ENCODE results near the gene NEK7. TPM values are rescaled to one million over a fixed set of nuclear protein-coding genes. Genes with fewer than 3 reads are reported as not detected.
"Not testable (repeated sequence)": the region's sequence is repeated elsewhere in the genome, so short reads cannot be mapped to it uniquely, and the experiment has no call there.

NEK7 gene
- total and polyA plus RNA-seq, 2 donors (not counting 1 experiment from before 2014, with no cell fraction given): 8.1 to 75.4 TPM

- DNase-seq; H3K27me3 ChIP-seq (replicated peaks in 1 of 4; ENCODE audit: control extremely low read depth in 1 of 4, control insufficient read depth in 3 of 4, insufficient read depth in 4 of 4, low read length in 3 of 4); H3K36me3 ChIP-seq (replicated peaks in 1 of 2; ENCODE audit: control extremely low read depth in 1 of 2, control insufficient read depth in 1 of 2, extremely low read depth in 1 of 2, insufficient read depth in 2 of 2, low read length in 1 of 2); intact Hi-C loops (cut with micrococcal nuclease); H3K27me3 Mint-ChIP-seq; CTCF ChIA-PET; H3K4me1 Mint-ChIP-seq; POLR2A ChIA-PET; H3K27ac ChIP-seq (ENCODE audit: low read length in 2 of 2); H3K4me1 ChIP-seq (ENCODE audit: control insufficient read depth in 2 of 2, insufficient read depth in 2 of 2, low read length in 2 of 2); H3K9me3 Mint-ChIP-seq (ENCODE audit: insufficient read depth); H3K27ac Mint-ChIP-seq; H3K9me3 ChIP-seq (ENCODE audit: control extremely low read depth in 1 of 3, control insufficient read depth in 2 of 3, insufficient read depth in 1 of 3, low read length in 2 of 3); ATAC-seq (ENCODE audit: low read depth); H3K9ac ChIP-seq (ENCODE audit: low read length); H2AFZ ChIP-seq (ENCODE audit: insufficient read depth, low read depth, low read length, poor library complexity, severe bottlenecking); H3K4me3 Mint-ChIP-seq; H3K4me3 ChIP-seq (ENCODE audit: control extremely low read depth in 1 of 5, extremely low read depth in 1 of 5, insufficient read depth in 1 of 5, low read depth in 2 of 5, low read length in 4 of 5); H3K4me2 ChIP-seq (replicated peaks; ENCODE audit: low read depth, low read length, poor library complexity, severe bottlenecking): not testable (repeated sequence)
- peaks cover 30% of the 10 kb centered on the region for H4K20me1 ChIP-seq (ENCODE audit: control insufficient read depth, insufficient read depth, low read length, poor library complexity, severe bottlenecking)
- peaks cover 16% of the 10 kb centered on the region for H3K79me2 ChIP-seq (ENCODE audit: control insufficient read depth, insufficient read depth, low read length)
- WGBS (ENCODE audit: insufficient coverage): no CpG with 5 or more reads among the region's 2 CpGs
Observed at GRCh38 chr1:198227454-198227853, 70.7 kb downstream of the NEK7 start.

- no peak overlapping the region for H3K27ac Mint-ChIP-seq
- Histone ChIP-seq H2AFZ (ENCODE audit: insufficient read depth, low read depth, low read length, poor library complexity, severe bottlenecking) (no peak overlapping the region), H3K79me2 (ENCODE audit: control insufficient read depth, insufficient read depth, low read length) (peaks cover 12% of the 10 kb centered on the region), H3K9me3 (ENCODE audit: control extremely low read depth in 1 of 3, control insufficient read depth in 2 of 3, insufficient read depth in 1 of 3, low read length in 2 of 3) (peaks cover 0 to 4% (median 0%) of the 10 kb centered on the region in 3 donors), H3K4me2 (replicated peaks; ENCODE audit: low read depth, low read length, poor library complexity, severe bottlenecking) (no peak overlapping the region), H3K36me3 (replicated peaks in 1 of 2; ENCODE audit: control extremely low read depth in 1 of 2, control insufficient read depth in 1 of 2, extremely low read depth in 1 of 2, insufficient read depth in 2 of 2, low read length in 1 of 2) (no peaks in the 10 kb centered on the region), H4K20me1 (ENCODE audit: control insufficient read depth, insufficient read depth, low read length, poor library complexity, severe bottlenecking) (peaks cover 28% of the 10 kb centered on the region), H3K4me1 (ENCODE audit: control insufficient read depth in 2 of 2, insufficient read depth in 2 of 2, low read length in 2 of 2) (no peaks in the 10 kb centered on the region), H3K4me3 (ENCODE audit: control extremely low read depth in 1 of 5, extremely low read depth in 1 of 5, insufficient read depth in 1 of 5, low read depth in 2 of 5, low read length in 4 of 5) (no peak overlapping the region), H3K9ac (ENCODE audit: low read length) (no peak overlapping the region), H3K27me3 (replicated peaks in 1 of 4; ENCODE audit: control extremely low read depth in 1 of 4, control insufficient read depth in 3 of 4, insufficient read depth in 4 of 4, low read length in 3 of 4) (no peaks in the 10 kb centered on the region), H3K27ac (ENCODE audit: low read length in 2 of 2) (no peak overlapping the region)
- H3K27me3 Mint-ChIP-seq: no peaks in the 10 kb centered on the region
- DNase-seq (no peak), ATAC-seq (ENCODE audit: low read depth) (no peak)
- peaks cover 3% of the 10 kb centered on the region for H3K9me3 Mint-ChIP-seq (ENCODE audit: insufficient read depth)
- intact Hi-C loops (cut with micrococcal nuclease): no loop called here
- WGBS (ENCODE audit: insufficient coverage): 94% methylated on average over 2 of the region's 2 CpGs
- H3K4me3 Mint-ChIP-seq: no peak overlapping the region
- peaks cover 10% of the 10 kb centered on the region for H3K4me1 Mint-ChIP-seq
- ChIA-PET CTCF (no interaction called here), POLR2A (no interaction called here)
- TF ChIP-seq EZH2 (IDR thresholded peaks at IDR 0.05; ENCODE audit: borderline replicate concordance, insufficient read depth, low read depth, low read length, poor library complexity, severe bottlenecking) (no peak), CTCF (IDR thresholded peaks at IDR 0.05) (no peak)
Observed at GRCh38 chr1:198228925-198229324, 72.1 kb downstream of the NEK7 start.

All from B cell (primary cell).